Measurements from ENCODE around the gene RPRD1A.
A peak's percentile ranks its signal among the peaks of the same experiment; 100 is the strongest.

RPRD1A gene

DNA sequence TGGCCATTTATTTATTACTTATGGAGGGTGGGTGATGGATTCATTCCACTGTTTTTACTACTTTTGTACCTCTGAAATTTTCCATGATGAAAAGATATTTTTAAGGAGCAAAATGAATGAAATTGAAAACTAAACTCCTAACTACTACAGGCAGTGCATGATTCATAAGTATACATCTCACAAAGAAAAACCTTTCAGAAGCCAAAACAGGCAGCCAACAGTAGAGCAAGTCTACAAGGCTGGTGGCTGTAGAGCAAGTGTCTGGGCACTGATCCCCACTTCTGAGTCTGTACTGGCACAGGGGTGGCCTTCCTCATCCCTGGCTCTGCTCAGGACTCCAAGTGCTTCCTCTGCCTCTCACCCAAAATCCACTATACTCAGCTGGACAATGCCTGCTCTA is 103.0 kb downstream of the RPRD1A start:
- DNase-seq = no peak

DNA sequence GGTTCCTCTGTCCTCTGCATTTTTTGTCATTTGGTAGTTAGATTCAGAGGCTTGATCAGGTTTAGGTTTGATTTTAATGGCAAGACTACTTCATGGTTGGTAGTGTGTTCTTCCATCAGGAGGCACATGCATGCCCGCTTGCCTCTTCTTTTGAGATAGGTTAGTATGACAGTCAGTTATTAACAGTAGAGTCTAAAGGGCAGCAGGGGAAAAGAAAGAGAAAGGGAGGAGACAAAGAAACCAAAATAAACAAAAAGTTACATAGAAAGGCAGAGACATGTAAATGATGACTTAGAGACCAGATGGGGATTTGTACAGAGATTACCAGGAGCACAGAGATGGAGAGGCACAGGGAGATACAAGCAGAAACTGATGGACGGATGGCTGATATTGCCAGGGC is 105.0 kb downstream of the RPRD1A start:
- no peak for DNase-seq

DNA sequence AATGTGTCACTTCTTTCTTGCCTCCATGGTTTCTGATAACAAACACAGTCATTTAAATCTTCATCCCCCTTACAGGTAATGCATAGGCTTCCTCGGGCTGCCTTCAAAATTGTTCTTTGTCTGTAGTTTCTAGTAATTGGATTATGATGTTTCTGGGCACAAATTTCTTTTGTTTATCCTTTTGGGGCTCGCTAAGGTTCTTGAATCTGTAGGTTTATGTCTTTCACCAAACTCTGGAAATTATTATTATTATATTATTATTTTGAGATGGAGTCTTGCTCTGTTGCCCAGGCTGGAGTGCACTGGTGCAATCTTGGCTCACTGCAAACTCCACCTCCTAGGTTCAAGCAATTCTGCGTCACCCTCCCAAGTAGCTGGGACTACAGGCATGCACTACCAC is 111.1 kb downstream of the RPRD1A start:
- no peak for DNase-seq

DNA sequence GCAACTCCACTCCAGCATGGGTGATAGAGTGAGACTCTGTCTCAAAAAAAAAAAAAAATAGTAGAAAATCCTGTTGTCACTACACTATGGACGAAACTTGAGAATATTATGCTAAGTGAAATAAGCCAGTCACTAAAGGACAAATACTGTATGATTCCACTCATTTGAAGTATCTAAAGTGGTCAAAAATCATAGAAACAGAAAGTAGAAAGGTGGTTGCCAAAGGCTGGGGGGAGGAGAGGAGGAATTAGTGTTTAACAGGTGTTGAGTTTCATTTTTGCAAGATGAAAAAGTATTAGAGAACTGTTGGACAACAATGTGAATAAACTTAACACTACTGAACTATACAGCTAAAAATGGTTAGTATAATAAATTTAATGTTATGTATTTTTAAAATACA is 113.7 kb downstream of the RPRD1A start:
- DNase-seq = no peak

DNA sequence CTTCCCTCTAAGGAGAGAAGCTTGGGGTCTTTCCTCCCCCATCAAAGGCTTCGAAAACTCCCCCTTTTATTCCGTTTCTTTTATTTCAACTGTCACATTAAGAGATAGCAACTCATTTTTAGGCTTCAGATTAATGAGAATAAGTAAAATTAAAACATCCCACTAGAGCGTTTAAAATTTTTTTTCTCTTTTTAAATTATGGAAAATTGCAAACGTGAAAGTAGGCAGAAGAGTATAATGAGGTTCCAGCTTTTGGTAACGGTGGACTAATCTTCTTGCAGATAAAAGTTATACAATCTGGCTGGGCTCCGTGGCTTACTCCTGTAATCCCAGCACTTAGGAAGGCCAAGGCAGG is 116.8 kb downstream of the RPRD1A start:
- DNase-seq = no peak

DNA sequence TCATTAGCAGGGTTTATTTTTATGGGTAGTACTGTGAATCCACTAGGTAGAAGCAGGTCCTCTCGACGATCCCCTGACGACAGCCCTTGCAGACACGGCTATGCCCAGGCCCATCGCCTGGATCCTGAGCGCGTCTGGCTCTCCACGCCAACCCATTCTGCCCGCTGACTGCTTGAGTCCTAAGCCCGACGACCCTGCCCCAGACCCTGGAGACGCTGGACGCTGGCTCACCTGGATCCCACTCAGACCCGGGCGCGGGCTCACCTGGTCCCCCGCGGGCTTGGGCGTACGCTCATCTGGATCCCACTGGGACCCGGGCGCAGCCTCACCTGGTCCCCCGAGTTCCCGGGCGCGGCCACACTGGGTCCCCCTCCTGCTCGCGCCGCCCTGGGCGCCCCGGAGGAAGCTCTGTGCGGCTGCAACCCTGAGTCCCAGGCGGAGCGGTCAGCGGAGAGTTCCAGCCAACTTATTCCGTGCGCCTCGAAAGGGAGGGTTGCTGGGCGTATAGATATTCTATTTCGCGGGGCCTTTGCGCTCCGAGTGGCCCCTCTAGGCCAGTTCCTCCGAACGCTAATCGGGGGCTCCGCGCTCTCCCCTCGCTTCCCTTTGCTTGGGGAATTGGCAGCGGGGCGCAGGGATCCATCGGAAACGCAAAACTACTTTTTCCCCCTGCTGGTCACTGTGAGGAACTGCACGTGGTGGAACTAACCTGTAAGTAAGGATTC is 117.3 kb downstream of the RPRD1A start:
- peak; percentile 40 to 41 for DNase-seq

DNA sequence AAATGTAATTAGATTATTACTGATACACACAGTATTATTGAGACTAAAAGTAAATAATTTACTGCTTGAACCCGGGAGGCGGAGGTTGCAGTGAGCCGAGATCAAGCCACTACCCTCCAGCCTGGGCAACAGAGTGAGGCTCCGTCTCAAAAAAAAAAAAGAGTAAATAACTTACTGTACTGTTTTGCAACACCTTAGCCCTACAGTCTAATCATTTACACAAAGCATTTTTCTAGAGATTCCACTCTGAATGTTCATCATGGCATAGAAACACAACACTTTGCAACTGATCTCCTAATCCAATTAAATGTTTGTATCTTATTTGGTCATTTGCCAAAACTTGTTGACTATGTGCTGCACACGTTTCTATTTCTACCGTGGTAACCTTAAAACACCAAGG is 118.3 kb downstream of the RPRD1A start:
- no peak for DNase-seq

DNA sequence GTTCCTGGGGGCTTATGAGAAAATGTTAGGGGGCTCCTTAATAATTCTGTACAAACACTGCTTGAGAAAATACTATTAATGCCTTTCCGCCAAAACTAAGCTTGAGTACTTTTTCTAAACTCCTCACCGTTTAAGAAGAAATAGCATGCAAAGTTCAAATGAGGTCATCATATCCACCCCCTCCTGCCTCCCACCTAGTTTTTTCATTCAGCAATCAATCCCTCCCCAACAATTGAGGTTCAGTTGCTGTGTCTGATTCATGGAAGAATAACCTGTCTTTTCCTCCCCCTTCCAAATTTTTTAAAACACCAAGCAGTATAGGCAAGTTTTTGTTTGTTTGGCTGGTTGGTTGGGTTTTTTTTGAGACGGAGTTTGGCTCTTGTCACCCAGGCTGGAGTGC is 119.3 kb downstream of the RPRD1A start:
- DNase-seq = no peak

DNA sequence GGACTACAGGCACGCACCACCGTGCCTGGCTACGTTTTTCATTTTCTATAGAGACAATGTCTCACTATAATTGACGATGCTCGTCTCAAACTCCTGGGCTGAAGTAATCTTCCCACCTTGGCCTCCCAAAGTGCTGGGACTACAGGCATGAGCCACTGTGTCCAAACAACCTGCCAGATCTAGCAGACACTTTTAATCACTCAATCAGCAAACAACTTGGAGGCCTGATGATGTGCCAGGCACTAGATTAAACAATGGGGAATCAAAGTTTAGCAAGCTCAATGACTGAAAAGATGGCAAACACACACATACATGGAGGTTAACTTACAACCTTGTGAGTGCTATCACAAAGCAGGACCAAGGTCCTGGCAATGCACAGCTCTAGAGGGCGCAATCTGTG is 124.7 kb downstream of the RPRD1A start:
- no peak for DNase-seq

DNA sequence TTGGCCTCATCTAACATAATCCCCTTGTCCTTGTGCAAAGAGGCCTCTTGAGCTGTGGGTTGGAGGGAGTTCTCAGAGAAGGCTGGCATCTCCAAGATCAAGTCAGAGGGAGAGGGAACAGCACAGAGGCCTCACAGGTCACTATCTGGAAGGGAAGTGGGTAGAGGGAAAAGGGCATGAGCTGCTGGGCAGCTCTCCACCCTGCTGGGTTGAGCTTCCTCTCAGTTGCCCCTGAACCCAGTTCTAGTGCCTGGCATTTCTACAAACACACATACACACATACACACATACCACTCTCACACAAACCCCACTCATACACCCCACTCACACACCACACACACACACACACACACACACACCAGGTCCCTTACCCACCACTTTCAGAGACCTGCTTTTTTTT is 125.2 kb downstream of the RPRD1A start:
- DNase-seq = no peak

DNA sequence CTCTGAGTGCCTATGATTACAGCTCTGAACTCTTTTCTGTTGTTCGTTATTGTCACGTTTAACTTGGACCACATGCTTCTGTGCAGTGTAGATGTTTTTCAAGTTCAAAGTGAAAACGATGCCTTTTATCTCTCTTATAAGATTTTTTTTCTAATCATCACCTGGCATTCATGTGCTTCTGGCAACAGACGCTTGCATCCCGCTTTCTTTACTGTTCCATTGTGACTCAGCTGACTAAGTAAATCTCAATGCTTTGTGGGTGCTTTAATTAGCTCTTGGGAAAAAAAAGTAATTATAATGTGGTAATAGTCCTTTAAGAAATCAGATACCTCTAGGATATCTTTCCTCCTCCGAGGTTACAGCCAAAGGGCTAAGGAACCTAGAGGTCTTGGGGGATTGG is 126.1 kb downstream of the RPRD1A start:
- DNase-seq = no peak
